Neural progenitor cell (in vitro differentiated cells): Measurements from ENCODE around the gene CYP2C19.

ENCODE experiments used
- EZH2 ChIP-seq: fragments of 200-600 bp; sonication (generic); IDR thresholded peaks from 2 replicates; pipeline ENCODE4 v1.6.1; 2017; ENCODE audit warnings: antibody characterized with exemption, mild to moderate bottlenecking, moderate library complexity
- TF ChIP-seq, protein P1 (sequence below): fragments of 200-600 bp; sonication (generic); IDR thresholded peaks from 2 replicates; pipeline ENCODE4 v1.5.1; 2017; ENCODE audit warnings: antibody characterized with exemption, mild to moderate bottlenecking

DNA sequence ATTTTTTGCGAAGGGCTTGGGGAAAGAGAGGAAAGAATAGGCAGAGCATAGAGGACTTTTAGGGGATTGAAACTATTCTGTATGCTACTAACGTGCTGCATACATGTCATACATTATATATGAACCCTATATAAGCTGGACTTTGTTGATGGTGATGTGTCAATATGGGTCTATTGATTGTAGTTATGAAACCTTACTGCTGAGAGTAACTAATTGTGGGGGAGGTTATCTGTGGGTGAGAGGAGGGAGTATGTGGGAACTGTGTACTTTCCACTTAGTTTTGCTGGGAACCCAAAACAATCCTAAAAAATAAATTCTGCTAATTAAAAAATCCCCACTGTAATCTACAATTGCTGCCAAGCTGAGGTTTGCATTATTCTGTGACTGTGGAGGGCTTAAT lies 15.3 kb upstream of the CYP2C19 start:
- TF ChIP-seq, protein P1, sequence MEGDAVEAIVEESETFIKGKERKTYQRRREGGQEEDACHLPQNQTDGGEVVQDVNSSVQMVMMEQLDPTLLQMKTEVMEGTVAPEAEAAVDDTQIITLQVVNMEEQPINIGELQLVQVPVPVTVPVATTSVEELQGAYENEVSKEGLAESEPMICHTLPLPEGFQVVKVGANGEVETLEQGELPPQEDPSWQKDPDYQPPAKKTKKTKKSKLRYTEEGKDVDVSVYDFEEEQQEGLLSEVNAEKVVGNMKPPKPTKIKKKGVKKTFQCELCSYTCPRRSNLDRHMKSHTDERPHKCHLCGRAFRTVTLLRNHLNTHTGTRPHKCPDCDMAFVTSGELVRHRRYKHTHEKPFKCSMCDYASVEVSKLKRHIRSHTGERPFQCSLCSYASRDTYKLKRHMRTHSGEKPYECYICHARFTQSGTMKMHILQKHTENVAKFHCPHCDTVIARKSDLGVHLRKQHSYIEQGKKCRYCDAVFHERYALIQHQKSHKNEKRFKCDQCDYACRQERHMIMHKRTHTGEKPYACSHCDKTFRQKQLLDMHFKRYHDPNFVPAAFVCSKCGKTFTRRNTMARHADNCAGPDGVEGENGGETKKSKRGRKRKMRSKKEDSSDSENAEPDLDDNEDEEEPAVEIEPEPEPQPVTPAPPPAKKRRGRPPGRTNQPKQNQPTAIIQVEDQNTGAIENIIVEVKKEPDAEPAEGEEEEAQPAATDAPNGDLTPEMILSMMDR, result no peak
- TF ChIP-seq EZH2, result no peak
